Mesendoderm (in vitro differentiated cells): ENCODE results near the gene PACRGL.

ENCODE experiments used
- DNase-seq: peaks from one replicate; pipeline ENCODE4 v3.0.0; 2013
- H2AK5ac ChIP-seq: 2 replicates; pipeline ENCODE4 v1.6.1; 2013; ENCODE audit warnings: low read length, inconsistent platforms
- H2BK120ac ChIP-seq: 2 replicates; pipeline ENCODE4 v1.6.1; 2013; ENCODE audit warnings: low read depth, mild to moderate bottlenecking, low read length, moderate library complexity, mixed read lengths
- H2BK15ac ChIP-seq: replicated peaks from 2 replicates; pipeline ENCODE4 v1.6.1; 2013; ENCODE audit warnings: low read depth, mild to moderate bottlenecking, moderate library complexity
- H2BK5ac ChIP-seq: 2 replicates; pipeline ENCODE4 v1.6.1; 2013; ENCODE audit warnings: low read length, inconsistent platforms
- H3K18ac ChIP-seq: 2 replicates; pipeline ENCODE4 v1.6.1; 2013; ENCODE audit warnings: mild to moderate bottlenecking, low read length, mixed read lengths
- H3K23ac ChIP-seq: one replicate; pipeline ENCODE4 v1.6.1; 2013; ENCODE audit warnings: low read length
- H3K27ac ChIP-seq: 2 replicates; pipeline ENCODE4 v1.5.1; 2013; ENCODE audit warnings: low read depth, mild to moderate bottlenecking, inconsistent platforms, low read length, moderate library complexity
- H3K27me3 ChIP-seq: 2 replicates; pipeline ENCODE4 v1.6.1; 2013; ENCODE audit warnings: low read length, control low read depth, mild to moderate bottlenecking, inconsistent platforms; ENCODE audit not compliant: insufficient read depth, poor library complexity
- H3K36me3 ChIP-seq: 2 replicates; pipeline ENCODE4 v1.6.1; 2013; ENCODE audit warnings: low read length, inconsistent platforms; ENCODE audit not compliant: control insufficient read depth, insufficient read depth
- H3K4ac ChIP-seq: one replicate; pipeline ENCODE4 v1.6.1; 2013; ENCODE audit warnings: low read depth, mild to moderate bottlenecking, low read length, moderate library complexity
- H3K4me1 ChIP-seq: 2 replicates; pipeline ENCODE4 v1.6.1; 2013; ENCODE audit warnings: low read depth, low read length, inconsistent platforms; ENCODE audit not compliant: control insufficient read depth
- H3K4me2 ChIP-seq: 2 replicates; pipeline ENCODE4 v1.6.1; 2013; ENCODE audit warnings: low read length
- H3K4me3 ChIP-seq: 2 replicates; pipeline ENCODE4 v1.5.1; 2013; ENCODE audit warnings: mild to moderate bottlenecking, low read length
- H3K56ac ChIP-seq: one replicate; pipeline ENCODE4 v1.6.1; 2013; ENCODE audit warnings: low read length
- H3K79me1 ChIP-seq: 2 replicates; pipeline ENCODE4 v1.6.1; 2013; ENCODE audit warnings: low read length, inconsistent platforms
- H3K79me2 ChIP-seq: 2 replicates; pipeline ENCODE4 v1.6.1; 2013; ENCODE audit warnings: mild to moderate bottlenecking, low read length; ENCODE audit not compliant: control insufficient read depth, insufficient read depth
- H3K9ac ChIP-seq: 2 replicates; pipeline ENCODE4 v1.6.1; 2013; ENCODE audit warnings: low read length, inconsistent platforms
- H4K5ac ChIP-seq: one replicate; pipeline ENCODE4 v1.6.1; 2013; ENCODE audit warnings: low read length
- H4K8ac ChIP-seq: one replicate; pipeline ENCODE4 v1.6.1; 2013; ENCODE audit warnings: low read depth, mild to moderate bottlenecking, control low read depth, low read length, moderate library complexity
- WGBS: extraction: QIAGEN DNeasy Blood & Tissue Kit; methylation state at CpG from one replicate; pipeline ENCODE4 v1.1.7; 2013; ENCODE audit warnings: low lambda C conversion rate, missing lambda C conversion rate; ENCODE audit not compliant: insufficient coverage; ENCODE audit errors: extremely low coverage; 5-methylcytosine and 5-hydroxymethylcytosine counted together

PACRGL gene

GRCh38 chr4:20681271-20681670, 19.0 kb upstream of the PACRGL start:
- DNase-seq: no peak
- Histone ChIP-seq H3K79me1 (no peaks in the 10 kb centered on the region), H2BK120ac (no peak overlapping the region), H3K56ac (no peak overlapping the region), H2BK15ac (no peak overlapping the region), H3K4me2 (no peak overlapping the region), H3K4me1 (no peaks in the 10 kb centered on the region), H4K5ac (no peak overlapping the region), H2AK5ac (no peak overlapping the region), H3K36me3 (no peaks in the 10 kb centered on the region), H3K79me2 (no peaks in the 10 kb centered on the region), H3K4ac (no peak overlapping the region), H4K8ac (no peak overlapping the region), H3K23ac (no peak overlapping the region), H3K4me3 (no peak overlapping the region), H3K18ac (no peak overlapping the region), H3K27me3 (no peaks in the 10 kb centered on the region), H2BK5ac (no peak overlapping the region), H3K27ac (no peak overlapping the region), H3K9ac (no peak overlapping the region)
- WGBS: no CpG with 5 or more reads among the region's 1 CpG

- Histone ChIP-seq H2BK120ac (no peak overlapping the region), H3K79me2 (no peaks in the 10 kb centered on the region), H3K4ac (no peak overlapping the region), H2AK5ac (no peak overlapping the region), H3K79me1 (no peaks in the 10 kb centered on the region), H4K5ac (no peak overlapping the region), H4K8ac (no peak overlapping the region), H3K27ac (no peak overlapping the region), H2BK5ac (no peak overlapping the region), H3K23ac (no peak overlapping the region), H3K9ac (no peak overlapping the region), H3K56ac (no peak overlapping the region), H2BK15ac (no peak overlapping the region), H3K4me3 (no peak overlapping the region), H3K36me3 (no peaks in the 10 kb centered on the region), H3K4me2 (no peak overlapping the region), H3K4me1 (no peaks in the 10 kb centered on the region), H3K18ac (no peak overlapping the region), H3K27me3 (no peaks in the 10 kb centered on the region)
- DNase-seq: no peak
- no CpG with 5 or more reads among the region's 3 CpGs for WGBS
These were observed 17.4 kb upstream of the PACRGL start for GRCh38 chr4:20682853-20683252.

- no peaks in the 10 kb centered on the region for H3K27me3 ChIP-seq
- H3K4me3 ChIP-seq: no peak overlapping the region
These were observed 16.5 kb upstream of the PACRGL start for GRCh38 chr4:20683766-20684165.

GRCh38 chr4:20684852-20685763, 15.2 kb upstream of the PACRGL start:
- H3K36me3 ChIP-seq: no peaks in the 10 kb centered on the region
- H2BK120ac ChIP-seq: no peak overlapping the region
- no peak overlapping the region for H3K4me3 ChIP-seq
- no peak overlapping the region for H3K9ac ChIP-seq
- no peak overlapping the region for H2AK5ac ChIP-seq
- DNase-seq: no peak
- no peak overlapping the region for H3K4ac ChIP-seq
- H3K79me2 ChIP-seq: no peaks in the 10 kb centered on the region
- H3K4me2 ChIP-seq: no peak overlapping the region
- no peaks in the 10 kb centered on the region for H3K27me3 ChIP-seq
- H2BK15ac ChIP-seq: no peak overlapping the region
- no peak overlapping the region for H3K56ac ChIP-seq
- H3K4me1 ChIP-seq: no peaks in the 10 kb centered on the region
- H3K27ac ChIP-seq: no peak overlapping the region
- no peak overlapping the region for H3K23ac ChIP-seq
- H4K8ac ChIP-seq: no peak overlapping the region
- H3K79me1 ChIP-seq: no peaks in the 10 kb centered on the region
- H2BK5ac ChIP-seq: no peak overlapping the region
- no peak overlapping the region for H3K18ac ChIP-seq
- no peak overlapping the region for H4K5ac ChIP-seq
- WGBS: no CpG with 5 or more reads among the region's 6 CpGs

More at GRCh38 chr4:20683766-20684165, 16.5 kb upstream of the PACRGL start:
- Histone ChIP-seq H4K8ac (no peak overlapping the region), H2AK5ac (no peak overlapping the region), H3K4me2 (no peak overlapping the region), H3K18ac (no peak overlapping the region), H3K56ac (no peak overlapping the region), H3K23ac (no peak overlapping the region), H3K79me1 (no peaks in the 10 kb centered on the region), H2BK15ac (no peak overlapping the region), H2BK120ac (no peak overlapping the region), H3K79me2 (no peaks in the 10 kb centered on the region), H3K4ac (no peak overlapping the region), H3K4me1 (no peaks in the 10 kb centered on the region), H3K36me3 (no peaks in the 10 kb centered on the region), H3K9ac (no peak overlapping the region), H4K5ac (no peak overlapping the region), H2BK5ac (no peak overlapping the region), H3K27ac (no peak overlapping the region)
- no peak for DNase-seq
- no CpG with 5 or more reads among the region's 3 CpGs for WGBS

GRCh38 chr4:20687864-20688263, 12.4 kb upstream of the PACRGL start:
- no peak for DNase-seq
- no peak overlapping the region for H2BK120ac ChIP-seq
- no peak overlapping the region for H2BK5ac ChIP-seq
- H4K8ac ChIP-seq: no peak overlapping the region
- no peak overlapping the region for H3K56ac ChIP-seq
- H3K27ac ChIP-seq: no peak overlapping the region
- H3K4me1 ChIP-seq: no peaks in the 10 kb centered on the region
- H3K79me1 ChIP-seq: no peaks in the 10 kb centered on the region
- H3K27me3 ChIP-seq: no peaks in the 10 kb centered on the region
- H3K9ac ChIP-seq: no peak overlapping the region
- no peak overlapping the region for H3K4ac ChIP-seq
- H3K4me2 ChIP-seq: no peak overlapping the region
- no CpG with 5 or more reads among the region's 3 CpGs for whole genome bisulfite sequencing
- H3K4me3 ChIP-seq: no peak overlapping the region
- H3K36me3 ChIP-seq: no peaks in the 10 kb centered on the region
- H3K79me2 ChIP-seq: no peaks in the 10 kb centered on the region
- no peak overlapping the region for H3K23ac ChIP-seq
- no peak overlapping the region for H2BK15ac ChIP-seq
- no peak overlapping the region for H3K18ac ChIP-seq
- H4K5ac ChIP-seq: no peak overlapping the region
- no peak overlapping the region for H2AK5ac ChIP-seq

GRCh38 chr4:20696815-20697214, 3.4 kb upstream of the PACRGL start:
- H3K4me3 ChIP-seq: no peak overlapping the region
- H3K9ac ChIP-seq: no peak overlapping the region
- peaks cover 2% of the 10 kb centered on the region for H3K4me1 ChIP-seq
- H2BK5ac ChIP-seq: no peak overlapping the region
- no peak overlapping the region for H2BK120ac ChIP-seq
- WGBS: no CpG with 5 or more reads among the region's 1 CpG
- H3K4me2 ChIP-seq: no peak overlapping the region
- H2BK15ac ChIP-seq: no peak overlapping the region
- H3K27me3 ChIP-seq: no peaks in the 10 kb centered on the region
- no peak overlapping the region for H3K56ac ChIP-seq
- no peak overlapping the region for H3K27ac ChIP-seq
- H2AK5ac ChIP-seq: no peak overlapping the region
- H4K8ac ChIP-seq: no peak overlapping the region
- no peak for DNase-seq
- H3K23ac ChIP-seq: no peak overlapping the region
- H3K79me1 ChIP-seq: peaks cover 4% of the 10 kb centered on the region
- H3K4ac ChIP-seq: no peak overlapping the region
- H3K18ac ChIP-seq: no peak overlapping the region
- H3K79me2 ChIP-seq: peaks cover 10% of the 10 kb centered on the region
- no peaks in the 10 kb centered on the region for H3K36me3 ChIP-seq
- H4K5ac ChIP-seq: no peak overlapping the region
